ENCODE results near the gene HDHD5.
A peak's percentile ranks its signal among the peaks of the same experiment; 100 is the strongest.

The HDHD5 gene

DNA sequence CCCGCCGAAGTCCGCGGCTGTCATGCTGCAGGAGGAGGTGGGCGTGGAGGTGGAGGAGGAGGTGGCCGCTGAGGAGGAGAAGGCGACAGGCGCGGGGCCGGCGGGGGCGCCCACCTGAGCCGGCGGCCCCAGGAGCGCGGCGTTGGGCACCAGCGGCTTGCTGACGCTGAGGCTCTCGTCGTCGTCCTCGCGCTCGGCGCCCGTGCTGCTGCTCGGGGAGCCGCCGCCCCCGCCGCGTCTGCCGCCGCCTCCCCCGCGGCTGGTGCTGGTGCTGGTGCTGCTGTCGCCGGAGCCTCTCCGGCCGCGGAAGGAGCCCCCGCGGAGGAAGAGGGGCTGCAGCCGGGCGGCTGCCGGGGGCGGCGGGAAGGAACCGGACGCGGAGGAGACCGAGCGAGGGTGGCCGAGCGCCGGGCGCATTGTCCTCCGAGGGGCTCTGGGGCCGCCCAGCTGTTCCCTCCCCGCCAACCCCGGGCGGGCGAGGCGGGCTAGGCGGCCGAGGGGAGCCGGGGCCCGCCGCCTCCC lies 38.3 kb downstream of the HDHD5 start:
- peak in 1 of 2 donors; percentile 18 for DNase-seq (ENCODE audit: low read depth in 2 of 2, low spot score in 1 of 2)

DNA sequence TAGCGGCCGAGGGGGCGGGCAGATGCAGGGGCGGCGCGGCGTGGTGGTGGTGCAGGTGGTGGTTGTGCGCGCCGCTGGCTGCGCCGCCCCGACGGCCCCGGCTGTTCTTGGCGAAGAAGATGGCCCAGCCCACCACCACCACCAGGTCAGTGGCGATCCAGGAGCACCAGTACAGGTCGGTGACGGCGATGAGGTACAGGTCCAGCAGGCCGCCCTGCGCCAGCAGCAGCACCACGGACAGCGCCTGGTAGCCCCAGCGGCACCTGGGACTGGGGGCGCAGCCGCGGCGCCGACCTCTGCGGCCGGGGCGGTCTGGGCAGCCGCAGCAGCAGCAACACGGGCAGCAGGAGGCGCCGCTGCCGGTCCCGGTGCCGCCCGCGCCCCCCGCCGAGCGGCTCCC lies 38.8 kb downstream of the HDHD5 start:
- no peak for DNase-seq (ENCODE audit: low read depth in 2 of 2, low spot score in 1 of 2)

DNA sequence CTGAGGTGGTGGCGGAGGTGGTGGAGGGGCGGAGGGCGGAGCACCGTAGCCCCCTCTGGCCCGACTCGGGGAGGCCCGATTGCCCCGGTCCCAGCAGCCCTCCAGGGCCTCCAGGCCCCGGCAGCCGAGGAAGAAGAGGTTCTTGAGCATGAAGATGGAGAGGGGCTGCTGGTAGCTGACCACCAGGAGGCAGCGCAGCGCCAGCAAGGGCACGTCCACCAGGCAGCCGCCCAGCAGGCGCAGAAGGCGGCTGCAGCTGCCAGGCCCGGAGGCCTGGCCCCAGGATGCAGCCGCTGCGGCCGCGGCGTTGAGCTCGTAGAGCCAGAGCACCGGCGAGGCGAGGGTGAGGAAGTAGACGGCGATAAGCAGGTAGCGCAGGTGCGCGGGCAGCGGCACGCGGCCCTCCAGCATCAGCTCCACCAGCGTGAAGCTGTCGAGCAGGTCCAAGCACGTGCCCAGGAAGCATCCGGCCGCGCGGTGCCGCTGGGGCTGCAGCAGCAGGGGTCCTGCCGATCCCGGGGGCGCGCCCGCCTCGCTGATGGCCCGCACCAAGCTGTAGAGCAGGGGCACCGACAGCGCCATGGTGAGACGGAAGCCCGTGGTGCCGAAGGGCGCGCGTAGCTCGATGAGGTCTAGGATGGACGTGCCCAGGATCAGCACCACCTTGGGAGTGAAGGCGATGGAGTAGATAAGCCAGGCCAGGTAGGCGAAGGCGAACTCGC lies 39.4 kb downstream of the HDHD5 start:
- no peak for DNase-seq (ENCODE audit: low read depth in 2 of 2, low spot score in 1 of 2)

DNA sequence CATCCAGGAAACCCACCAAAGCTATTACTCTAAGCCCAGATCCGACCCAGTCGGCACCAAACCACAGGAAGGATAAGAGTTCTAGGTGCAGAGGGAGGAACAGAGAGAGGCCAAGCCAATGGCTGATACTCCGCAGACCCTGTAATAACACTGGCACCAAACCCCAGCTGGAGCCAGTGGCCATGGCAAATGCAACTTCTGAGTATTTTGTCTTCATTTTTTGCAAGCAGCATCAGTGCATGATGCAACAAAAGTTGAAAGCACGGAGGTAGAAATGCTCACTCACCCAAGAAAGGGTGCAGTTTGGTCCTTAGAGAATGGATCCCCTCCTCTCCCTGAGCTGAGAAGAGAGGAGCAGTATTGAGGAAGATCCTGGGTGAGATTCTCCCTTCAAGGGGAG lies 40.7 kb downstream of the HDHD5 start:
- DNase-seq (ENCODE audit: low read depth in 2 of 2, low spot score in 1 of 2), result no peak

DNA sequence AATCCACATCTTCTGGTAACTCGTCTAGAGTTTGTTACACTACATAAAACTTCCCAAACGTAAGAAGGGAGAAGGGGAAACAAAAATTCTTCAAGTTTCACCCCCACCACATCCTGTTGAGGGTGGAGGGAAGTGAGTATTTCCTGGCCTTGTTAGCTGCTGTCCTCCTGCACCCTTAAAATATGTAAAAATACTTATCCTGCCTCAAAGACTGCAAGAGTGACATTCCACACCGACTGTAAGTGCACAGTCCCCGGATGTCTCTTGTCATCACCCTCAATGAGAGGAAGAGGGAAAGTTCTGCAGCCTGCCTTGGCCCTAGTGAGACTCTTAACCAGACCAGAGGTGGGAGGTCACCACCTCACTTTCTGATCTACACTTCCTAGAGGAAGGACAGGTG lies 41.2 kb downstream of the HDHD5 start:
- DNase-seq (ENCODE audit: low read depth in 2 of 2, low spot score in 1 of 2), result no peak

DNA sequence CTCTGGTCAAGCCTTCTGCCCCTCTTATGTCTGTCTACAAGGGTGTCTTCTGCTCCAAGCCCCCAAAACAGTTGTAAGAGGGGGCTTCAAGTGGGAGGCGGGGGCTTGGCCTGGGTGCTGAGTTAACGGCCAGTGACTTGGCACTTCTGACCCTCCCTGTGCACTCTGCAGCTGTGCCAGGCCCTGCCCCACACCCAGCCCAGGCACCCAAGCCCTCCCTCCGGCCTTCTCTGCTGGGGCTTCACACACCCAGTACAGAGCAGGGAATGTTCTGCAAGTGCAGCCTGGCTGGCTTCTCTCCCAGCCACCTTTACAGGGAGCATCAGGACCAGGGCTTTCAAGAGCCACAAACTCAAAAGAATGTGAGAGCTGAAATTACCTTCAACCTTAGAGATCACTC lies 41.7 kb downstream of the HDHD5 start:
- no peak for DNase-seq (ENCODE audit: low read depth in 2 of 2, low spot score in 1 of 2)

DNA sequence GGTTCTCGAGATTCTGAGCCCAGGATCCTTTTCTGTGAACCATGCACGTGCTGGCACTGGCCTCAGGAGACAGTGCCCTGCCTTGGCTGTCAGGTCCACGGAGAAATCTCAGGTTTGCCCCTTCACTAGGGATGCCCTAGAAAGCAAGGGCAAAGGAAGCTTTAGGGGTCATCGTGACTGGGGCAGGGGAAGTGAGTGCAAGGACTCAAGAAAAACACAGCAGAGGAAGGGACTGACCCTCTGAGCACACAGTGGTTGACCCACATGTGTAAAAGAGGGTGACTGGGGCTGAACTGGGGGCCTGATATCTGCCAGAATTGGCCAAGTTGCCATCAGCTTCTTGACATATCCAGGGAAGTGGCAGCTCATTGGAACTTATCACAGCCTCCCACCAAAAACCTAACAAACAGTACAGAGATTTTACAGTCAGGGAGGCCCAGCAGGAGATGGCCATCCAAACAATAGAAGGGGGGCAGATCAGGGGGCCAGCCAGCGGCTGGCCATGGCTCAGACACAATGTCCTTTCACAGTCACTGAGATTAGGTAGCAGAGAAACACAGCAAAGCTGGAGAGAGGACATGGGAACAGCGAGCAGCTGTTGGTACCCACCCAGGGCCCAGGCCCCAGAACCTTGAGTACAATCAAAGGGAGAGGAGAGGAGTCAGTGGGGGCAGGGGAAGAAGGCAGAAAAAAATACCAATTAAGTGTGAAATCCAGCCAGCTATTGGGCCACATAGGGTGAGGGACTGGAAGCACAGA lies 42.3 kb downstream of the HDHD5 start:
- no peak for DNase-seq (ENCODE audit: low read depth in 2 of 2, low spot score in 1 of 2)

DNA sequence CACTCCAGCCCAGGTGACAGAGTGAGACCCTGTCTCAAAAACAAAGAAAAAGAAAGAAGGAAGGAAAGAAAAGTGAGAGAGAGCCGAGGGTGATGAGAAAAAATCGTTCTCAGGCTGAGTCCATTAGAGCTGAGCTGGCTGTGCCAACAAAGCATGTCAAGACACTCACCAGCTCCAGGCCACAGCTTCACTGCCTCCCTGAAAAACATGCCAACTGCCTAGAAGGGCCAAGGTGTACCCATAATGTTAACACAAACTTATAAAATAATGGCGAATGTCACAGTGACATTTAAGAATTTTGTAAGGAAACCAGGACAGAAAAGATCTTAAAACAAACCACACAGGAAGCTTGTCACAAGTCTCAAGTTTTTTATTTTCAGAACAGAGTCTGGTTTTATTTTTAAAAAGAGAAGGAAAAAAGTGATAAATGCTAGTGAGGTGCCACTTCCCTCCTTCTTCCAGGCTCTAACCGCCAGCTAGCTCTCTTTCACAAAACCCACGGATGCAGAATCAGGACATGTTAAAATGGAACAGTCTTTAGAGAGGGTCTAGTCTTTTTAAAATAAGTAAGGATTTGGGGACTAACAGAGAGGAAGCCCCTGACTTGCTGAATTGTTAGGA lies 43.0 kb downstream of the HDHD5 start:
- no peak for DNase-seq (ENCODE audit: low read depth in 2 of 2, low spot score in 1 of 2)

DNA sequence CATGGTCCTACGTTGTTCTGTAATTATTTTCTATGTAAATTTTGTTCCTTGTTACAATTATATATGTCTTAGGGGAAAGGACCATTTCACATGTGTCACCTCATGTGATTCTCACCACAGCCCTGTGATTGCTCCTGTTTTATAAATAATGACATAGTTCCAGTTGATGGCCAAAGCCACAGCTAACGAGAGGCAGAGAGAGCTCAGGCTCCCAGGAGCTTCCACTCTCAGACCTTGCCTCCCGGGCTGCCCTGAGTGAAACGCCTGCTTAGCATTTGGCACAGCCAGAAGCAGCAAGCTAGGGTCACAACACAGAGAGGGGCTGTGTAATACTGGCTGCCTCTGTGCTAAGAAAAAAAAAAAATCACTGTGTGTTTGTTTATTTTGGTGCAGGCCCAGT lies 43.8 kb downstream of the HDHD5 start:
- no peak for DNase-seq (ENCODE audit: low read depth in 2 of 2, low spot score in 1 of 2)

DNA sequence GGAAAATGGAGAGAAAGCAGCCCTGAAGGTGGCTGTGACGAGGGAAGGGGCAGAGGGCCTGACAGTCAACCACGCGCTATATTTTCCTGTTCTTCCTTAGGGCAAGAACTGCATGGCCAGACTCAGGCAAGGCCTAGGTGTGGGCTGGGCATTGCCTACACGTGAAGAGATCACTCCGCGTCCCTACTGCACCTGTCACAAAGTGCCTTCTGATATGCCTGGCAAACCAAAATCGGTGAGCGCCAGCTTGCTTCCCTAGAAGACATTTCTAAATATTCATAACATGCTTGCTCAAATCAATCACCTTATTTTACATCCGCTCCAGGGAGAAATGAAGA lies 44.2 kb downstream of the HDHD5 start:
- DNase-seq (ENCODE audit: low read depth in 2 of 2, low spot score in 1 of 2), result no peak

DNA sequence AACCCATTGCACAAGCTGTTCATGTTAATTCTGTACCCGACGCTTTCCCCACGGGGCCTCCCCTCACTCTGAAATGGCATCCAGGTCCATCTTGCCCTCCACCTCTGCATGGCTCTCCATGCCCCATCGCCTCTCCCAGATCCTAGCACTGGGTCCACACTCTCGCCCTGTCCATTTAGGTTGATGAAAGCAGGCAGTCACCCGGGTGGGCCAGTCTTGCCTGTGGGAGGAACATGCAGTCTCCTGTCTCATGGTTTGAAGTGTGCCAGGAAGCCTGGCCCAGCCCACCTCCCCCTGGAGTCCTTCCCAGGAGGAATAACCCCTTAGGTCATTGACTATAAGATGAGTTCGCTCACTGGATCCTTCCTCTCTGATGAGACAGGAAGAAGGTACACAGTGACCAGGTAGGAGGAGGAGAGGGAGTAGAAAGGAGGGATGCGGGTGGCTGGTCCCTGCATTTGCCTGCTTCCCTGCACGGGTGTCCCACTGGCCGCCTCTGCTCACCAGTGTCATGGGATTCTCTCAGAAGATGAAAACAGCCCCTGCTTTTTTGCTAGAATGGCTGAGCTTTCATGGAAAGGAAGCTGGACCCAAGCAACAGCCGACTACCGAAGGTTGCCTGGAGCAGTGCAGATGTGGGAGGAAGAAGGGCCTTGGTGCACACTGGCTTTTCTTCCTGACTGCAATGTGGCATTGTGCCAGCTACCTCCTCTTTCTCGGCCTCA lies 44.7 kb downstream of the HDHD5 start:
- no peak for DNase-seq (ENCODE audit: low read depth in 2 of 2, low spot score in 1 of 2)

DNA sequence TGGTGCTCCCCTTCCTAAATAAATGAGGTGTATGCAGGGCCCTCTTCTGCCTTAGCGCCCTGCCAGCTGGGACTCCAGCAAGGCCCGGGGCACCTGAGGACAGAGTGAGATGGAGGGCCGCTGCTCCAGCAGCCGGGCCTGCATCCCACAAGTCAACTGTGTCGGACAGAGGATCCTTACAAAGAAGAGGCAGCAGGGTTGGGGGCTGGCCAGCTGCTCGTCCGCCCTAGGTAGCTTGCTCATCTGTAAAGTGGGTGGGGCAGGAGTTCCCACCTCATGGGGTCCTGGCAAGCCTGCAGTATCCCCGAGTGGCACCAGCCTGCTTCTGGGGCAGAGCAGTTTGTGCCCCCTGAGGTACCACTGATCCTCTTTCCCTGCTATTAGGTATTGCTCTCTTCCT lies 45.5 kb downstream of the HDHD5 start:
- DNase-seq (ENCODE audit: low read depth in 2 of 2, low spot score in 1 of 2), result no peak

DNA sequence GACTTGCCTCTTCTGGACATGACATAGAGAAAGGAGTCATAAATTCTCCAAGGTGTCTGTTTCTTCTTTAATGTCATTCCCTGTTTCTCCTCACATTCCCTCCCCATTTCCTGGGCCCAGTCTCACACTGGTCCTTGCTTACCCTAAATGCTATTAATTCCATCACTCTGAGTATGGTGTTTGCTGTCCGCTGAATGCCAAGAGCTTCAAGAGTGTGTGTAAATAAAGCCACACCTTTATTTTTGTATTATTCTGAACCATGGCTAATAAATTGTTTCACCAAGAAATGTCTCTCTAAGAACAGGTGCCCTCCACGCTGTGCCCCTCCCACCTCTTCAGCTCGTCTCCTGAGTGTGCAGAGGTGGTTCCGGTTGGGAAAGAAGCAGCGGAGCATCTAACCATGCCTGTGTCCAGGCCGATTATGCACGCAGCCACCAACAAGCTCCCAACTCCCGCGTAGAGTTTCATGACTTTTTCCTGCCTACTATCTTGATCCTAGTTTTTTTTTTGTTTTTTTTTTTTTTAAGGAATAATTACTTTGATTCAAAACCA lies 46.5 kb downstream of the HDHD5 start:
- DNase-seq (ENCODE audit: low read depth in 2 of 2, low spot score in 1 of 2), result no peak

DNA sequence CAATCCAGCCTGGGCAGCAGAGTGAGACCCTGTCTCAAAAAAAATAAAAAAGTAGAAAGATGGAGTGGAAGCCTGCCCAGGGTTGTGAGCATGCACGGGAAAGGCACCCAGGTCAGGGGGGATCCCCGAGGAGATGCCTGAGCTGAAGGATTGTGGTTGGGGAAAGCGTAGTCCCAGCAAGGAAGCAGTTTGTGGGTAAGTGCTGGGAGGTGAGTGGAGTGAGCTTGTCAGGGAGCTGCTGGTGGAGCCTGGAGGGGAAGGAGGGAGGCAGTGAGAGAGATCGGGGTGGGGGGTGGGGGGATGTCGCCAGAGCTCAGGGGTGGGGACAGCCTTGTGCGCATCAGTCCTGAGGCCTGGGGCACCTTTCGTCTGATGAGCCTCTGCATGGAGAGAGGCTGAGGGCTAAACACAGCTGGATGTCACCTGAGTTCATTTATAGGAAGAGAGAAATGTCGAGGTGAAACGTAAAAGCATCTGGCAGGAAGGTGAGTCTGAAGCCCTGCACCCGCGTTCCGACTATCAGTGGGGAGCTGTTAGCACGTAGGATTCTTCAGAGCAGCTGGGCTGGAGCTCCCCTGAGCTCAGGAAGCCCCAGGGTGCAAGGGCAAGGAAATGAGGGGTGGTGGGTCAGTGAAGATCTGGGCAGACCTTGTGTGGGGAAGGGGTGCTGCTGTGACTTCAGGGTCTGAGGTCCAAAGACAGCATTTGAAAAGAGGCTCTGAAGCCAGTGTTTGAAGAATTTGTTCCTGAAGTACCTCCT lies 48.1 kb downstream of the HDHD5 start:
- DNase-seq (ENCODE audit: low read depth in 2 of 2, low spot score in 1 of 2), result no peak

DNA sequence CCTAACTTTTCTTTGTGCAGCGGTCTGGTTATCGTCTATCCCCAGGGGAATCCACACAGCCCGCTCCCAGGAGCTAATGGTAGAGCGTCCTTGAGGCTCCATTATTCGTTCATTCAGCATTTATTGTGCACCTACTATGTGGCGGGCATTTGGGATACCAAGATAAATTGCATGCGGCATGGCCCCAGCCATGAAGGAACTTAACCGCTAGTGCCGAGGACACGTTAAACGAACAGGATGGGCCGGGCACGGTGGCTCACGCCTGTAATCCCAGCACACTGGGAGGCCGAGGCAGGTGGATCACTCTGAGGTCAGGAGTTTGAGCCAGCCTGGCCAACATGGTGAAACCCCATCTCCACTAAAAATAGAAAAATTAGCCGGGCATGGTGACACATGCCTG lies 49.1 kb downstream of the HDHD5 start:
- DNase-seq (ENCODE audit: low read depth in 2 of 2, low spot score in 1 of 2), result no peak

DNA sequence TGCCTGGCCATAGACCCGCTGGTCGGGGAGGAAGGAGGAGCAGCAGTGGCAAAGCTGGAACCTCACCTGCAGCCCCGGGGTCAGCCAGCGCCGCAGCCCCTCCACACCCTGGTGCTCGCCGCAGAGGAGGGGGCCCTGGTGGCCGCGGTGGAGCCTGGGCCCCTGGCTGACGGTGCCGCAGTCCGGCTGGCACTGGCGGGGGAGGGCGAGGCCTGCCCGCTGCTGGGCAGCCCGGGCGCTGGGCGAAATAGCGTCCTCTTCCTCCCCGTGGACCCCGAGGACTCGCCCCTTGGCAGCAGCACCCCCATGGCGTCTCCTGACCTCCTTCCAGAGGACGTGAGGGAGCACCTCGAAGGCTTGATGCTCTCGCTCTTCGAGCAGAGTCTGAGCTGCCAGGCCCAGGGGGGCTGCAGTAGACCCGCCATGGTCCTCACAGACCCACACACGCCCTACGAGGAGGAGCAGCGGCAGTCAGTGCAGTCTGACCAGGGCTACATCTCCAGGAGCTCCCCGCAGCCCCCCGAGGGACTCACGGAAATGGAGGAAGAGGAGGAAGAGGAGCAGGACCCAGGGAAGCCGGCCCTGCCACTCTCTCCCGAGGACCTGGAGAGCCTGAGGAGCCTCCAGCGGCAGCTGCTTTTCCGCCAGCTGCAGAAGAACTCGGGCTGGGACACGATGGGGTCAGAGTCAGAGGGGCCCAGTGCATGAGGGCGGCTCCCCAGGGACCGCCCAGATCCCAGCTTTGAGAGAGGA lies 49.8 kb downstream of the HDHD5 start:
- DNase-seq (ENCODE audit: low read depth in 2 of 2, low spot score in 1 of 2), result no peak

DNA sequence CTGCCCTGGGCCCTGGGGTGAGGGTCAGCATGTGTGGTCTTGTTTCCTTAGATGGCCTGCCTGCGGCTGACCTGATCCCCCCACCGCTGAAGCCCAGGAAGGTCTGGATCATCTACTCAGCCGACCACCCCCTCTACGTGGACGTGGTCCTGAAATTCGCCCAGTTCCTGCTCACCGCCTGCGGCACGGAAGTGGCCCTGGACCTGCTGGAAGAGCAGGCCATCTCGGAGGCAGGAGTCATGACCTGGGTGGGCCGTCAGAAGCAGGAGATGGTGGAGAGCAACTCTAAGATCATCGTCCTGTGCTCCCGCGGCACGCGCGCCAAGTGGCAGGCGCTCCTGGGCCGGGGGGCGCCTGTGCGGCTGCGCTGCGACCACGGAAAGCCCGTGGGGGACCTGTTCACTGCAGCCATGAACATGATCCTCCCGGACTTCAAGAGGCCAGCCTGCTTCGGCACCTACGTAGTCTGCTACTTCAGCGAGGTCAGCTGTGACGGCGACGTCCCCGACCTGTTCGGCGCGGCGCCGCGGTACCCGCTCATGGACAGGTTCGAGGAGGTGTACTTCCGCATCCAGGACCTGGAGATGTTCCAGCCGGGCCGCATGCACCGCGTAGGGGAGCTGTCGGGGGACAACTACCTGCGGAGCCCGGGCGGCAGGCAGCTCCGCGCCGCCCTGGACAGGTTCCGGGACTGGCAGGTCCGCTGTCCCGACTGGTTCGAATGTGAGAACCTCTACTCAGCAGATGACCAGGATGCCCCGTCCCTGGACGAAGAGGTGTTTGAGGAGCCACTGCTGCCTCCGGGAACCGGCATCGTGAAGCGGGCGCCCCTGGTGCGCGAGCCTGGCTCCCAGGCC lies 50.6 kb downstream of the HDHD5 start:
- DNase-seq (ENCODE audit: low read depth in 2 of 2, low spot score in 1 of 2), result no peak

DNA sequence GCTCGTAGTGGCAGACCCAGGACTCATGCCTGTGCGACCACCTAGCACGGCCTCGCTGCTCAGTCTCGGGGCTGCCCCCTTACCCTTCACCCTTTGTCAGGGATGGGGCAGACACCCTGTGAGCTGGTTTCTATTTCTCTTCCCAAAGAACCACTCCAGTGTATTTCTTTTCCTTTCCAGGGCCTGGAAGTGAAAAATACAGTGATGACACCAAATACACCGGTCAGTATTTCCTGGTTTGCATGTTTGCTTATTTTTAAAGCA lies 51.6 kb downstream of the HDHD5 start:
- no peak for DNase-seq (ENCODE audit: low read depth in 2 of 2, low spot score in 1 of 2)

Measured in stimulated activated CD8-positive, alpha-beta memory T cell treated with anti-CD3 and anti-CD28 coated beads, Interleukin-4, amount 100 ng/mL, for 4 hours (primary cell).